ENCODE data around the gene ADAMTSL3. TPM values are rescaled to one million over a fixed set of nuclear protein-coding genes. Genes with fewer than 3 reads are reported as not detected.
"Not testable (repeated sequence)": the region's sequence is repeated elsewhere in the genome, so short reads cannot be mapped to it uniquely, and the experiment has no call there.

ADAMTSL3 gene
- total RNA-seq, 1 donor, result under 0.01 TPM

DNA sequence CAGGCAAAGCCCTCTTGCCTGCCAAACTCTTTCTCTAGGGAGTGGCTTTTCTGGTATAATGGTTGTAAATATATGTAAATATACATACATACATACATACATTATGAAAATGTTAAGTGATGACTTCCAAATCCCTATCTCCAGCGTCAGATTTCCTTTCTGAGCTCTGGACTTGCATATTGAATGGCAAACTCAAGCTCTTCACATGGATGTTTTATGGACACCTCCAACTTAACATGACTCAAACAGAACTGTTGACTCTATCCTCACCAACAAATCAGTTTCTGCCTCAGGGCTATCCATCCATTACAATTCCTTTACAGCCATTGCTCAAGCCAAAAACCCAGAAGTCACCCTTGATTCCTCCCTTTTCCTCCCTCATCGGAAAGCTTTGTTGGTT, 45.1 kb downstream of the ADAMTSL3 start:
- DNase-seq (ENCODE audit: low read depth in 2 of 3, low spot score in 2 of 3), result no peak

DNA sequence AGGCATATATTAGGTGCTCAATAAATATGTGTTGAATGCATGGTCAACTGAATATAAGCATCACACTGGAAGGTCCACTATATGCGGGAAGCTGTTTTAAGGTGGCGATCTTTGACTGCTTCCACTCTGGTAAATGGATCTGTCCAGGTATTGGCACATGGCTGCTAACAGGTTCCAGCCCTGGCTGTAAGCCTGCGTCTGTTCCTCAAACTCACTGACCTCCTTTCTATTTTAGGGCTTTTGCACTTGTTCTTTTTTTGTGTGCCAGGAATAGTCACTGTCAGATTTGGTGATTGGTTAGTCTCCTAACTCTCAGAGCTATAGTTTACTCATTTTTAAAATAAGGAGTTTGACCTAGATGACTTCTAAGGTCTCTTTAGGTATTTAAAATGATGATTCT, 46.2 kb downstream of the ADAMTSL3 start:
- DNase-seq (ENCODE audit: low read depth in 2 of 3, low spot score in 2 of 3), result no peak

DNA sequence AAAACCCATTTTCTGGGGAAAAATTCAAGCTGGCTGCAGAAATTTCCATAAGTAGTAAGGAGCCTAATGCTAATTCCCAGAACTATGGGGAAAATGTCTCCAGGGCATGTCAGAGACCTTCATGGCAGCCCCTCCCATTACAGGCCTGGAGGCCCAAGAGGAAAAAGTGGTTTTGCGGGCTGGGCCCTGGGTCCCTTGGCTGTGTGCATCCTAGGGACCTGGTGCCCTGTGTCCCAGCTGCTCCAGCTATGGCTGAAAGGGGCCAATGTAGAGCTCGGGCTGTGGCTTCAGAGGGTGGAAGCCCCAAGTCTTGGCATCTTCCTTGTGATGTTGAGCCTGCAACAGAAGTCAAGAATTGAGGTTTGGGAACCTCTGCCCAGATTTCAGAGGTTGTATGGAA, 48.4 kb downstream of the ADAMTSL3 start:
- DNase-seq (ENCODE audit: low read depth in 2 of 3, low spot score in 2 of 3), result not testable (repeated sequence)

DNA sequence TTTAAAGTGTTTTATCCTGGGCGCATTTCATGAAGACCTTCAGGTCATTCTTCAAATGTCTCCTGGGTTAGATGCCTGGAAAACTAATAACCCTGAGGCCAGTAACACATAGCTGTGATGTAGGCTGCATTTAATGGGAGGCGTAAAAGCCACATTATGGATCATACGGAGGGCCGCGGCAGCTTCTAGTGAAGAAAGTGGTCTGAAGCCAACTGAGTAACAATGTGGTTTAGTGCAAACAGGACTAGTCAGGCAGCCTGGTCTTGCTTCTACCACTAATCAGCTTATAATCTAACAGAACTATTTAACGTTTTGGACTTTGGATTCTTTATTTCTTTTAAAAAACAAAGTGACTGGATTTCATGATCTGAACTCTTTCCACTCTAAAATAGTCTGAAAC, 54.4 kb downstream of the ADAMTSL3 start:
- DNase-seq (ENCODE audit: low read depth in 2 of 3, low spot score in 2 of 3), result no peak

DNA sequence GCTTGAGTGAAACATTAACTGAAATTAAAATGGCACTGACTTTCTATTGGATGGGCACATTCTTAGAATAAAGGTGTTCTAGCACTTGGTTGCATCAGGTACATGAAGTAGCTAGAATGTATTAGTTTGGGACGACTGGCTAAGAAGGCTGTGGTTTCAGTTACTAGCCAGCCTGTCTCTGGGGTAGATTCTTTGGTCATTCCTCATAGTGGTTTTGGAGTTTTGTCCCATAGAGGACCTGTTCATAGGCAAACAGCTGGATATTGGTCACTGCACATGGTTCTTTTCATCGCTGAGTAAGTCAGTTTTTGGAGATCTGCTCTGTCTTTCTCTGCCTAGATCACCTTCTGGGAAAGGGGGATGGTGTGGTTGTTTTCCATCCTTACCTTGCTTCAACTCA, 55.3 kb downstream of the ADAMTSL3 start:
- DNase-seq (ENCODE audit: low read depth in 2 of 3, low spot score in 2 of 3), result no peak

DNA sequence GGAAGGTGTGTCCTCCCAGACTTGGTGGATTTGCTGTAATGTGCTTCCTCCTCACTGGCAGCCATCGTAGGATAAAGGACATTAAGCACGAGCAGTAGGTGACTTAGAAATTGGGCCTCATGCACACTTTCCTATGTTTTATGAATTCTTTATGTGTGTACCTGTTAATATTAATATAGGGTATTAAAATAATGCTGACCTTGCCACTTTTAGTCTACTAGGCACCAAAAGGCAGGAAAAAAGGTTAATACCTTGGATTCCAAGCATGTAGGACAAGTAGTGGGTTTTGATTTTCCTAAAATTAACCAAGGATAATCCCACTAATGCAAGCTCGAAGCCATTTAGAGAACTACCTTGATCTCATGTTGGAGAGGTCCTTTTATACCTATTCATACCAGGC, 55.9 kb downstream of the ADAMTSL3 start:
- no peak for DNase-seq (ENCODE audit: low read depth in 2 of 3, low spot score in 2 of 3)

DNA sequence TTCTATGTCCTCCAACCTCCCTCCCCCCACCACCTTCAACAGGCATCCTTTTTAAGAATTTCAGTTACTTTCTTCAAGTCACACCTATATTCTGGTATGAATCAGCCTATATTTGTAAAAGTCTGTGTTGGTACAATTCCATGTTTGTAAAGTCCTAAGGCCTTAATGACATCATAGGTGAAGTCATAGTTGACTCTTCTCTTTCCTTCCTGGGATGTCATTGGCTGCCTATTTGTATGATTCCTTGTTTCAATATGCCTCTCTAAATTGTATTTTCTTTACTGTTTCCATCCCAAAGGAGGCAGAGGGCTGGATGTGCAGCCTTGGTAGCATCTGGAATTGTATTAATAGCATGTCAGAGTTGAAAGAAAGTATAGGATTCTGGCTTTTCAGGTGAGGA, 56.5 kb downstream of the ADAMTSL3 start:
- no peak for DNase-seq (ENCODE audit: low read depth in 2 of 3, low spot score in 2 of 3)

DNA sequence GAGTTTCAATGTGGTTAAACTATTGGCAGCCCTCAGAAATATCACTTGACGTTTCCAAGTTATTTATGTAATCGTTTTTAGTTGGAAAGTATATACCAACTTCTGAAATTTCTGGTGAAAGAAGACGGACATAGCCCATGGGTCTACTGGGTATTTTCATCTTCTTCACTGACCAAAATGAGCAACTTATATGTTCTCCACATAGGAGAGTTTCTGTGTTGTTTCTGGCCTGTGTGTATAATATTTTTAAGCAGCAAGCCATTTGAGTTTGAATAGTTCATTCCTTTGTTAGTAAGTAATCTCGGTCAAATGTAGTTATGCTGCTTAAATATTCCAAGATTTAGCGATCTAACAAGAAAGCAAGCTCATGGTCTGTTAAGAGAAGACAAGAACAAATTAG, 57.3 kb downstream of the ADAMTSL3 start:
- DNase-seq (ENCODE audit: low read depth in 2 of 3, low spot score in 2 of 3), result no peak

DNA sequence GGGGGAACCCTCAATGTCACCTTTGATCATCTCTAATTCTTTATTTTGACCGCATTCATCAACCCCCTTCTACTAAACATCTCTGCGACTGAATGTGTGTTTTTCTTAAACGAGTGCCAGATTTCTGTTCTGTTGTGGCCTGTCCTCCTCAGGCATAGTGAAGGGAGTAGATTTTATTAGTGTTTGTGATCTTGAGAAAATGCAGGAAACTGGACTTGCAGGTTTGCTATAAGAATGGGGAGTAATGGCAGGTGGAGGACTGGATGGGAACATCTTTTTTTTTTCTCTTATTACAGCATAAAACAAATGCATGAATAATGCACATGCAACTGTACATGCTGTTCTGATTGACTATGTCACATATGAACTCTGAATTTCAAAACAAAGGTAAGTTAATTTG, 59.3 kb downstream of the ADAMTSL3 start:
- no peak for DNase-seq (ENCODE audit: low read depth in 2 of 3, low spot score in 2 of 3)

DNA sequence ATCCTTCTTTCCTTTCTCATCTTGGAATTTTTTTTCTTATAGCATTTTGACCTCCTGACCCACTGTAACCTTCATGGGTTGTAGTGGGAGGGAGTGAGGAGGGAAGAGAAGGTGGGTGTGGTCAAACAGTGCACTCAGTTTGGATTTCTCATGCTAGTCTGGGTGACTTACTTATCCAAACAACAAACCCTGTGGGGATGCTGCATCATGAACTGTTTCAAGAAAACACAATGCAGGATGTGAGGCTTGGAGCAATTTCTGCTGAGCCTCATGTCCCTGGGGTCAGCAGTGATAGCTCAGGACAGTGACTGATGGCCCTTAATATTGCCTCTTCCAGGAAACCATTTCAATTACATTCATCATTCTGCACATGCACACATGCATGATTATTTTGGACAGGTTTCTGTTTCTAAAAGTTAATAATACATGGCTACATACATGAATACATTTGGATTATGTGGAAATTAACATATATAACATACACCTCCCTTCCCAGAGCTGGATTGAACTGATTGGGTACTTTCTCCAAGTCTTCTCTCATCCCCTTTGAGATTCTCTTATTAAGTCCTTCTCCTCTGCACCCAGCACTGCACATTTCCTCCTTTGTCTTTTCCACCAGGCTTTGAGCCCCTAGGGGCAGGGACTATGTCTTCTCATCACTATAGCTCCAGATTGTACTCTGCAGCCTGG, 61.2 kb downstream of the ADAMTSL3 start:
- no peak for DNase-seq (ENCODE audit: low read depth in 2 of 3, low spot score in 2 of 3)

DNA sequence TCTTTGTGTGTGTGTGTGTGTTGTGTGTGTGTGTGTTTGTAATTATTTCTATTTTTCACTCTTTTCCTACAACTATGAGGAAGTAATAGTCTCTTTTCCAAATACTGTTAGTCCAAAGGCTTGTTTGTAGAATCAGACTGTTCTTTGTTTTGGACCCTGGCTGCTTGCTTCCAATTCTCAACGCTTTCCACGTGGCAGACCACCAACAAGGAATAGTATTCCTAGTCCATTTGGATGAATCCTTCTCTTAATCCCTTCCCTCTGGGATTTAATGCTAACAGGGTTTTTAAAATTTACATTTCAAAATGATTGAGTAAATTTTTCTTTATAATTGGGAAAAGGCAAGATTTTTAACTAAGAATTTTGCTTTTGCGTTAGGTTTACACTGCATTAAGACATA, 62.7 kb downstream of the ADAMTSL3 start:
- DNase-seq (ENCODE audit: low read depth in 2 of 3, low spot score in 2 of 3), result no peak

DNA sequence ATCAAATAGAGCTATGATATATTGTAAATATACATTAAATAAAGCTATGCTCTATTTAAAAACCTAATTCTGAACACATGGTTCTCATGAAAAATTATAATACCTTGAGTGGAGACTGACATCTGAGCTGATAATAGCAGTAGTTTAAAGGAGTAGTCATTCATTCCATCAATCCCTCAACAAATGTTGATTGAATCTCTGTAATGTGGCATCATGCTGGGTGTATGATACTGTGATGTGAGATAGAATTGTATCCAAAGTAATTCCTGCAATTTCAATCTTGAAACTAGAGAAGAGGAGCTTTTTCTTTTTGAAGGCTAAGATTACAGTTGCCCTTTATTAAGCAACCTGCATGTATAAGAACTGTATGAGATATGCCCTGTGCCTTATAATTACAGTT, 63.1 kb downstream of the ADAMTSL3 start:
- DNase-seq (ENCODE audit: low read depth in 2 of 3, low spot score in 2 of 3), result no peak

DNA sequence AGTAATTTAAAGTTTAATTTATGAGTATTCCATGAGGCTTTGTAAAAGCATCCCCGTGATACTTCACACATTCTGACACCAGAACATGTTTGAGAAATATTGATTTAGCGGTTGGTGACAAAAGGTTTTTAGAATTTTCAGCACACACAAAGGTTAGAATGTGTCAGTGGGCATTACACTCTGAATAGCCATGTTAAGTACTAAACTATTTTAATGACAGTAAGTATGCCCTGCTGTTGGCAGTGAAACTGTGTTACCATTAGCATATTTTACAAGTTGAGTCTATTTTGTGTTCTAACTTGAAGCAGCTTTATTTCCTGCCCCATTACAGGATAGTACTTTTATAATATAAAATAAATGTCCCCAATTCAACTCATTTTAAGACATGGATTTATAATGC, 66.5 kb downstream of the ADAMTSL3 start:
- no peak for DNase-seq (ENCODE audit: low read depth in 2 of 3, low spot score in 2 of 3)

DNA sequence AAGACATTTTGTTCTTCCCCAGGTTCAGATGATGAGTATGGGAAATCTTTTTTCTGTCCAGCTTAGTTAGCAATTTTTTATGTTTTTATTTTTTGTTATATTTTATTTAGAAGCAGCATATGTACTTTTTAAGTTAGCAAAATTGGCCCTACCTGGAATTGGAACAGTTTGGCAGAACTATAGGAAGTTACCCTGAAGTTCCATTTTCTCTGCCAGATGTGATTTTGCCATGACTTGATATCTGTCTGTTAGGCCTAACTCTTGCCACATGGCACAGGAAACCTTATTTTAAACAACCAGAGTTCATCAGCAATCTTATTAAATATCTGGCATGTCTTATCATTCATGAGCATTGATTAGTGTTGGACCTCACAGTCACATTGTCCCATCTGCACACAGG, 67.1 kb downstream of the ADAMTSL3 start:
- no peak for DNase-seq (ENCODE audit: low read depth in 2 of 3, low spot score in 2 of 3)

DNA sequence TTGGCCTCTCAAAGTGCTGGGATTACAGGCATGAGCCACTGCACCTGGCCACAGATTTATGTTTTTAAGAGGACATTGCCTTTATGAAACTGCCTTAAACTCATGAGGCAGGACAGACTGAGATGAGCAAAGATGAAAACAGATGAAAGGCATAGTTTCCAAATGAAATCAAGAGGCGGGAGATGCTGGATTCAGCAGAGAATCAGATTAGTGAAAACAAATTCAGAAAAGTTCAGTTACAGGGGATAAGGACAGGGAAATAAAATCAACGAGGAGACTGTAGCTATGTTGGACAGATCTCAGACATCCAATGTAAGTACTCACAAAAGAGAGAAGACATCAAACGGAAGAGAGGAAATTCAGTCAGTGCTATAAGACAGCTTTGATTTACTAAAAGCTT, 68.1 kb downstream of the ADAMTSL3 start:
- DNase-seq (ENCODE audit: low read depth in 2 of 3, low spot score in 2 of 3), result no peak

DNA sequence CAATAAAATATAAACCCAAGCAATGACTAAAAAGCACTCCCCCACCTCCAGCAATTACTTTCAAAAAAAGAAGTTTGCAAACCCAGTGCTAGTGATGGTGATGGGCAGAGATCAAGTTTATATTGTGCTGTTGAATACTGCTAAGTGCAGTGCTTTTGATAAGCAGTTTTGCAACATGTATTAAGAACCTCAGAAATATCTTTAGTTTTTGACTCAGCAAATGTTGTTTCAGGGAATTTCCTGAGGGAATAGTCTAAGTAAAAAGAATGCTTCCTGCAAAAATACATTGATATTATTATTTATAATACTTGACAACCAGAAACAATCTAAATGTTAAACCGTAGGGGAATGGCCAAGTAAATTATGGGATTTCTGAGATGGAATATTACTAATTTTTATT, 69.3 kb downstream of the ADAMTSL3 start:
- DNase-seq (ENCODE audit: low read depth in 2 of 3, low spot score in 2 of 3), result no peak

DNA sequence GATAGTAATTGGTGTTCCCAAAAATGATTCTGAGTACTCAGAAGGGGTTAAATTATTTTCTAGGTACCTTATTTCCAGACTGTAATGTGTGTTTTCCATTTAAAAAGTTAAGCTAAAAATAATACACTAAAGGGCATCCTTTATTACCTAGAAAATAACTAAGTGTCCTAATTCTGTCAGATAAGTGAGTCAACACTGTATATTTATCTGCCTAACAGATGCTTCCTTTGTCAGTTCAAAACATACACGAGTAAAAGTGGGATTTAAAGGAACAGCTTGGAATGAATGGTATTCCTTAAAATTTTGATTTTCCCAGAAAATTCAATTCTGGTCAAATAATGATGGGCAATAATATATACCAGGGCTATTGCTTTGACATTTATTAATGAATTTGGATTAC, 78.3 kb downstream of the ADAMTSL3 start:
- no peak for DNase-seq (ENCODE audit: low read depth in 2 of 3, low spot score in 2 of 3)

DNA sequence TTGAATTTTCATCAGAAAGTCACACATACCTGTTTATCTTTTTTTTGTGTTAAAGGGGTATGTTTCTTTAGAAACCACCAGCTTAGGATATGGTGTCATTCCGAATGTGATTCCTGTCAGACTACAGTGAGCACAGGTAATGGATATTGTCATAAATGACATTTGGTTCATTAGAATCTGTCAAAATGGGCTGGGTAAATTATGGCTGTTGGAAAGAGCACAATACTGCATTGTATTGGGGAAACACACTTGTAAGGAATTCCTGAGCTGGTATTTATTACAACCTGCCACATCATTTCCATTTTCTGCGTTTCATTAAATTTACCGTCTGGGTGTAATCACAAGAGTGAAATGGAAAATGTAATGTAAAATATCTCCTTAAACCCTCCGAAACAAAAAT, 78.8 kb downstream of the ADAMTSL3 start:
- no peak for DNase-seq (ENCODE audit: low read depth in 2 of 3, low spot score in 2 of 3)

DNA sequence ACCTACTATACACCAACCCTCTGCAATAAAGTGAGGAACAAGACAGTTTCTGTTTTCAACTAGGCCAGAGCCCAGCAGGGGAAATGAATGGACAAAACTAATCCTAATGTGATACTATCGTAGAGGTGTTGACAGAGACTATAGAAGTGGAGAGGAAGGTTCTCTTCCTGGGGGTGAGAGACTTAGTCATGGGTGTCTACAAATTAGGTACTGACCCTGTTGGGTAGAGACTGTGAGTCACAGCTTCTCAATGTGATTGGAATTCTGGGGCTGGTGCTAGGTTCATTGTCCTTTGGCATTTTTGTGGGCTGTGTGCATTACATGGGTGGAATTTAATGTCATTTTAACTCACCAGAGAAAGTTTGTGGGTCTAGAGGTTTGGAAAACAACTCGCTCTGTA, 79.3 kb downstream of the ADAMTSL3 start:
- DNase-seq (ENCODE audit: low read depth in 2 of 3, low spot score in 2 of 3), result no peak

DNA sequence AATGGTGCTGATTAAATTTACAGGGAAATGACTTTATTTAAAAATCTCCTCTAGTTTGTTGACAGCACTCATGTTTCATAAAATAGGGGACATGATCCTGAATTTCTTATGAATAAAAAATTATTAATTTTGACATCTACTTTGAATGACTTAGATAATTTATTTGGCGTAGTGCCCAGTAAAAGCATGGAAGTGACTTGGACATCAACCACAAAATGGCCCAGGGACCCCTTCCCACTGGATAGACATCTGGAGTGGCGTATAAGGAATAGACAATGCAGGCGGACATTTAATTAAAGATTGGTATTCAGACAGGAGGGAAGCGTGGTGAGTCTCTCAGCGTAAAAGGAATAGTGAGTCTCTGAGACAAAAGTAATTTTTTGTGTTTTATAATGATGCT, 79.8 kb downstream of the ADAMTSL3 start:
- DNase-seq (ENCODE audit: low read depth in 2 of 3, low spot score in 2 of 3), result no peak

DNA sequence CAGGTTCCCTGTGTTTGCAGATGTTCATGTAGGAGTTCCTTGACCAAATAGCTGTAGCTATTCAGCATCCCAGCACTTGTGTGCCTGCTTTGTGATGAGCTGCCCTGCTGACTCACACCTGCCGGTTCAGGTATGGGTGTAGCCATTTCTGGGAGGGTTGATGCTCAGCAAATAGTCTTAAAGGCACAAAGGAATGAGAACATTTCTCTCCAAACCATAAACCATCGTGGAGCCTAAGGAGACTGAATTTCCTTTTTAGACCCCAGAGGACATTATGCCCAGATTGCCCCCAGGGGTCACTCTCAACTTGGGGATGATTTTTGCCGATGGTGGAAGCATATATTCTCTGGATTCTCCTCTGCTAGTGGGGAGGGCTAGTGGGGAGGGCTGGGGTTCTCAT, 80.6 kb downstream of the ADAMTSL3 start:
- DNase-seq (ENCODE audit: low read depth in 2 of 3, low spot score in 2 of 3), result peak in 1 of 3 donors; percentile 5

DNA sequence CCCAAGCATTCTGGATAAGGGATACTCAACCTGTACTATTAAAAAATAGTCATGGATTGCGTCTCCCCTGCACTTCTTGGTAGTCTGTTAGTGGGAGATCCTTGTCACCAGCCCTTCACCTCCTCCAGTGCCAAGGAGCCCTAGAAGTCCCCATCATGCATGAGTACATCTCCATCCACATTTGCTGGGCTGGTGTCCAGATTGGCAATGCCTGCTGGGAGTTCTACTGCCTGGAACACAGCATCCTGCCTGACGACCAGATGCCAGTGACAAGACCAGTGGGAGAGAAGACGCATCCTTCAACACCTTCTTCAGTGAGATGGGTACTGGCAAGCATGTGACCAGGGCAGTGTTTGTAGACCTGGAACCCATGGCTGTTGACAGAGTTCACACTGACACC, 85.7 kb downstream of the ADAMTSL3 start:
- no peak for DNase-seq (ENCODE audit: low read depth in 2 of 3, low spot score in 2 of 3)

DNA sequence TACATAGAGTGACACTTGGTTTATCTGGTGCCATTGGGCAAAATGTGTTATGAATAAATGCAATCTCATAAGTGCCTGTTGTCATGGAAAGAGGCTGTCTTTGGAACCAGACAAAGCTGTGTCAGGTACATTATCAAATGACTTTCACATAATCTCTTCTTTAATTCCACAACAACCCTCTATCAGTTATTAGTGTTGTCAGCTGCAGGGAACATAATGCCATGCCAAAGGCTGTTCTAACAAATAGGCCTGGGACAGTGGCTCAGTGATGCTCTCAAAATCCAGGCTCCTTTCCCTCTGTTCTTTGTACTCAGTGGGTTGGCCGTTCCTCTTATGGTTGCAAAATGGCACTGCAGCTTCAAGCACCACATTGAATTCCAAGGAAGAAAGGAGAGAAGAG, 91.8 kb downstream of the ADAMTSL3 start:
- no peak for DNase-seq (ENCODE audit: low read depth in 2 of 3, low spot score in 2 of 3)

All from hematopoietic multipotent progenitor cell (in vitro differentiated cells).